Measurements from ENCODE around the gene HFE.

- TF ChIP-seq, protein P1, sequence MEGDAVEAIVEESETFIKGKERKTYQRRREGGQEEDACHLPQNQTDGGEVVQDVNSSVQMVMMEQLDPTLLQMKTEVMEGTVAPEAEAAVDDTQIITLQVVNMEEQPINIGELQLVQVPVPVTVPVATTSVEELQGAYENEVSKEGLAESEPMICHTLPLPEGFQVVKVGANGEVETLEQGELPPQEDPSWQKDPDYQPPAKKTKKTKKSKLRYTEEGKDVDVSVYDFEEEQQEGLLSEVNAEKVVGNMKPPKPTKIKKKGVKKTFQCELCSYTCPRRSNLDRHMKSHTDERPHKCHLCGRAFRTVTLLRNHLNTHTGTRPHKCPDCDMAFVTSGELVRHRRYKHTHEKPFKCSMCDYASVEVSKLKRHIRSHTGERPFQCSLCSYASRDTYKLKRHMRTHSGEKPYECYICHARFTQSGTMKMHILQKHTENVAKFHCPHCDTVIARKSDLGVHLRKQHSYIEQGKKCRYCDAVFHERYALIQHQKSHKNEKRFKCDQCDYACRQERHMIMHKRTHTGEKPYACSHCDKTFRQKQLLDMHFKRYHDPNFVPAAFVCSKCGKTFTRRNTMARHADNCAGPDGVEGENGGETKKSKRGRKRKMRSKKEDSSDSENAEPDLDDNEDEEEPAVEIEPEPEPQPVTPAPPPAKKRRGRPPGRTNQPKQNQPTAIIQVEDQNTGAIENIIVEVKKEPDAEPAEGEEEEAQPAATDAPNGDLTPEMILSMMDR (IDR thresholded peaks at IDR 0.05; ENCODE audit: insufficient read depth, low read length, poor library complexity, severe bottlenecking), result no peak
- TF ChIP-seq EZH2phosphoT487 (conservative IDR thresholded peaks at IDR 0.05; ENCODE audit: low read length), result no peak
These were observed 53.7 kb downstream of the HFE start for GRCh38 chr6:26140967-26141294.

All from SU-DHL-6 (cell line).